ENCODE results near the gene SCAMP5.
A peak's percentile ranks its signal among the peaks of the same experiment; 100 is the strongest.

Gene SCAMP5

DNA sequence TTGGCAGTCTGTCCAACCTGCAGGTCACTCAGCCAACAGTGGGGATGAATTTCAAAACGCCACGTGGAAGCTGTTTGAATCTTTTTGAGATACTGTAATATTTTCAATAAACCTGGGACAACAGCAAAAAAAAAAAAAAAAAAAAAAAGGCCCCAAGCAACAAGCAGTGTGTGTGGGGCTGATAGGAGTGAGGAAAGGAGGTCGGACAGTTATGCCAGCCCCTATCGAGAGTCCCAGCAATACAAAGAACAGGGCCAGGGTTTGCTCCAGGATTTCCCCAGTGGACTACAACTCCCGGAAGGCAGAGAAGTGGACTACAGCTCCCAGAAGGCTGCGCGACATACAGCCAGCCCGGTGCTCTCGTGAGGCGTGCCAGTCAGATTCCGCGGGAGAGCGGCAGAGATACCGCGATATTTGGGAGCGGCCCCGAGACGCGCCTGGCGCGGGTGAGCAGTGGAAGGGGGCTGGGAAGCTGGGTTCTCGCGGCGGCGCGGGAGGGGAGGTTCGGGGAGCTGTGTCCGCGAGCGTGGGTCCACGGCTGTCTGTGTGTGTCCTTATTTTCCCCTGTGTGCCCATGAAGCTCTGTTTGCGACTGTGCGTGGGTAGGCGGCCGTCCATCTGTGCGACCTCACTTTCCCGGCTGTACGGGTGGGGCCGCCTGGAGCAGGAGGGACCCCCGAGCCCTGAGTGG lies 28.0 kb downstream of the SCAMP5 start, which contains the start of gene PPCDC:
TSS of gene PPCDC (plus strand) at position 410 of the 691 bp plus-strand sequence. CDS start 4,729 bp downstream, outside the sequence.
- DNase-seq = peak; percentile 82 to 95 (median 88)

DNA sequence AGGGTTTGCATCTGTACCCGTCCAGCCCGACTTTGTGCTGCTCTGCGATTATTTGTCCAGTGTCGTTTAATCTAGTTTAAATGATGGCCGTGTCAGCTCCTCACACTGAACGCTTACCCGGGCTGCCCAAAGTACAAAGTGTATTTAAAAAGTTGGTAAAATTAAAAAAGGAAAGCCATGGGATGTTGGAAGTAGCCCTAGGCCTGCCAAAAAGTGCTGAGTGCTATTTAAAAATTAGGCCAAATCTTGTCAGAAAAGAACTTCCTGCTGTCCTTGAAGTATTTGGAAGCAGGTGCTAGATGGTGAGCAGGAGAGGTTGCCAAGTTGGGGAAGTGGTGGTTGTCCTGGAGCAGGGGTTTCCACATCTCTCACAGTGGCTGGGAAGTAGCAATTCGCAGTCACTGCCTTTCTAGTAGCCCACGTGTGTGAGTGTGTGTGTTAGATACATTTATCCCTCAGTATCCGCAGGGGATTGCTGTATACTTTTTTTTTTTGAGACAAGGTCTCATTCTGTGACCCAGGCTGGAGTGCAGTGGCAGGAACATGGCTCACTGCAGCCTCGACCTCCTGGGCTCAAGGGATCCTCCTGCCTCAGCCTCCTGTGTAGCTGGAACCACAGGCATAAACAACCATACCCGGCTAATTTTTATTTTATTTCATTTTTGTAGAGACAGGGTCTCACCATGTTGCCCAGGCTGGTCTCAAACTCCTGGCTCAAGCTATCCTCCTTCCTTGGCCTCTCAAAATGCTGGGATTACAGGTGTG lies 28.7 kb downstream of the SCAMP5 start:
- DNase-seq = peak in 1 of 5 donors; percentile 30

DNA sequence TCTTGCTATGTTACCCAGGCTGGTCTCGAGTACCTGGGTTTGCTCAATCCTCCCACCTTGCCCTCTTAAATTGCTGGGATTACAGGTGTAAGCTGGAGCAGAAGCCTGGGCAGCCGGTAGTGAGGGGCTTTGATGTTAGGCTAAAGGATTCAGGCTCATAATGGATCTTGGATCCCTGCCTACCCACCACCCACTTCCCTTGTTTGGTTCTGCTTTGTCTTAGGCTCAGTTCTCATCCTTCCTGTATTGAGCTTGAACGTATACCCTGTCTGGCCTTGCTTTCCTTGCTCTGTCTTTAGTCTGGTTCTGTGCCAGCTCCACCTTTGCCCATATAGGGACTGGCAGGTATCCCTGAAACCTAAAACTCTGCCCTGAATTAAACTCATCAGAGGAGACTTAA lies 29.7 kb downstream of the SCAMP5 start:
- DNase-seq = no peak

DNA sequence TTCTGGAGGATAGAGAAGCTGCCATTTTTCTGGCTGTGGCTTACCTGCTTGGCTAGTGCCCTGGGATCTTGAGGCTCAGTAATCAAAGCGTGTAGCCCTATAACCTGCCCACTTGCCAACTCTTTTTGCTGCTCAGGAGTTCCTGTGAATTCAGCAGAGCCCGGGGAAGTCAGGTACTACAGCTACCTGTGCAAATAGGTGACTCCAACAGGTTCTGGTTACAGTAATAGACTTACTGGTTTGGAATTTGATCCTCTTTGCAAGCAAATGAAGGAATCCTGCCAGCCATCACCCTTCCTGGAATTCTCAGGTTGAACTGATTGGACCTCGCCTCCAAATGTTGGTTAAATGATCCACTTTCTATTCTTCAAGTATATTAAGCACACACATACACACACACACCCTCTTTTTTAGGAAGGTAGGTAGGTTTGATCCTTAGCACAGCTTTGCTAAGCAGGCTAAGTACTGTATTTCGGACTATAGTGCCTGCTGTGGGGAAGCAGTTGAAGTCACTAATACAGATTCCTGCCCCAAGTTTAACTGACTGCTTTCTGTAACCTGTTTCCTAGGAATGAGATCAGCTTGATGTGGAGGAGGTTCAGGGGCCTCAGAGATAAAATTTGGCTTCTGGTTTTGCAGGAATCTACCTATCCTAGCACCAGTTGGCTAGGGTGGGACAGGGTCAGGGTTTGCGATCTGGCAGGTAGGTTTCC lies 30.3 kb downstream of the SCAMP5 start:
- no peak for DNase-seq

DNA sequence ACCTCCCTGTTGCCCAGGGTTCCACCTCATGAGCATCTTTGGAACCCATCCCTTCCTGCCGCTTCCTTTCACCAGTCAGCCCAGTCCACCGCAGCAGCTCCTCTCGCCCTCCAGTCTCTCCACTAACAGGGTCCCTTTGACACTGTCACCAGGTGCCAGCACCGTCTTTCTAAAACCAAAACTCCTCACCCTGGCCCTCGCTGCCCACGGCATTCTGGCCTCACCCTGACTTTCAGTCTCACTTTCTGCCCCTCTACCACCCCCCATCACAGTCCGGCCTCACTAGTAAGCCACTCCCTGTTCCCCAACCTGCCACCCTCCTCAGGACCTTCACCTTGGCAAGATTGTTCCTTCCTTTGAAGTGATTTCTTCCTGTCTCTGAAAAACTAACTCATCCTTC lies 32.2 kb downstream of the SCAMP5 start:
- DNase-seq = no peak

DNA sequence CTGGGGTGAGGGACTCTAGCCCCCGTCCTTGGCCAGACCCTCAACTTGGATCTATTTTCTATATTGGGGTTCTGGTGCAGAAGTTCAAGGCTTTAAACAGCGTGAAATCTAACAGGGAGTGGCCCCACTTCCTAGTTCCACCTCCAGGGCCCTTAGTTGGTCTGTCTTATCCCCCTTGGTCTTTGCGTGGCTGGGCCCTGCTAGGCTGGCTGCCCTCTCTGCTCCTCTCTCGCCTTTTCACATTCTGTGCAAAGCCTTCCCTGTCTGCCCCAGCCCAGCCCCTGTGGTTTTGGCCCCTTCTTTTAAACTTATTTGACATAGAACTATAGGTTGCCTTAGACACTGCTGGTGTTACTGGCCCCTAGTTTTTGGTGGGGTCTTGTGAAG lies 33.6 kb downstream of the SCAMP5 start:
- no peak for DNase-seq

DNA sequence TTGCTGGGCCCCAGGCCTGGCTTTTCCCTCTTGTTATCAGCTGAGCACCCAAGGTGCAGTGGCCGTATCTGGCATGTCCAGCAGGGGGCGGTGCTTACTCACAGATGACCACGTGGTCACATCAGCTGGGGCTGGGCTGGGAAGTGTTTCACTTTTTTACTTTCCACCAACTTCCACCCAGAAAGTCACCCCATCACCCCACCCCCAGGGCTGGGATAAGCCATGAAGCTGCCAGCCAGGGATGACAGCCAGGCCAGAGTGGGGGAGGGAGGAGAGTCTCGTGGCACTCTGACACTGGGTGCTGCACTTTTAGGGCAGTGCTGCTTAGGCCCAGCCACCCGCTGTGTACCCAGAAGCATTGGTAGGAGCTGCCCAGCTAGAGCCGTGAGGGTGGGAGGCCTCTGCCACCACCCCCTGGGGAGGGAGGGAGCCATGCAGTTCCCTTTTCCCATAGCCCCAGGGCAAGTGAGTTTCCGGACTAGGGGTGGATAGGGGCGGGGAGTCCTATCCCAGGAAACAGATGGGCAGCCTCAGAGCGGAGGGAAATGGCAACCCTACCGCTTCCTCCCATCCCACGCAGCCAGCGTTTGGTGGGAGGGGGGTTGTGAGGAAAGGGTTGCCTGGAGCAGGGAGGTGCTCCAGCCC lies 34.1 kb downstream of the SCAMP5 start:
- peak; percentile 70 to 87 (median 78) for DNase-seq

DNA sequence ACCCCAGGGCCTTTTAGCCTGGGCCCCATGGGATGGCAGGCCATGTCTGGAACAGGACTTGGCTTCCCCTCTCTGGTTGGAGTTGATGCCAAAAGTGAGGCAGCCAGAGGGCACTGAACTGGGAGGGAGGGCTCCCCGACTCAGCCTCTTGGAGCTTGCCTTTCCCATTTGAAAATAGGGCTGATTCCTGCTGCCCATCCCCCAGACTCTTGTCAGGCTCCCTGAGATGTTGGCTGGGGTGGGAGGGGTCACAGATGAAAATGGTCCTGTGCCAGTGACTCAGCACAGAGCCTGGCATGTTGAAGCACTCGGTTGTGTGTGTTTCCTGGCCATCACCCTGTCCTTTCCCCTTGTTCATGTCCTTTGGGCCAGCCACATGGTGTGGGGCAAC lies 34.7 kb downstream of the SCAMP5 start:
- no peak for DNase-seq

DNA sequence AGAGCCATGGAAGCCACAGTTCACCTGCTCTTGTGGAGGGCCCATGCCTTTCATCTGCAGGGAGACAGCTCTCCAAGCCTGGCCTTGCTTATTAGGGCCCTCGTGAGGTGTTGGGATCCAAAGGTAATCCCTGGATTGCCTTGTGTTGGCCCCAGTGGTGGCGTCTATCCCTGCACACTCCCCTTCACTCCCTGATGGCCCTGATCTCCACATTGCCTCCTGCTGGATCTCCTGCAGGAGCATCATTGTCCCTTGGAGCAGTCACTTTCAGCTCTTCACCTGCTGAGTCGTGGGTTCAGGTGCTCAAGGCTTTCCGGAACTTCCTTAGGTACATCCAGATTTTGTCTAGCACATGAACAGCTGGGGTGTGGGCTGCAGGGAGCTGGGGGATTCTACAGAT lies 35.1 kb downstream of the SCAMP5 start:
- no peak for DNase-seq

DNA sequence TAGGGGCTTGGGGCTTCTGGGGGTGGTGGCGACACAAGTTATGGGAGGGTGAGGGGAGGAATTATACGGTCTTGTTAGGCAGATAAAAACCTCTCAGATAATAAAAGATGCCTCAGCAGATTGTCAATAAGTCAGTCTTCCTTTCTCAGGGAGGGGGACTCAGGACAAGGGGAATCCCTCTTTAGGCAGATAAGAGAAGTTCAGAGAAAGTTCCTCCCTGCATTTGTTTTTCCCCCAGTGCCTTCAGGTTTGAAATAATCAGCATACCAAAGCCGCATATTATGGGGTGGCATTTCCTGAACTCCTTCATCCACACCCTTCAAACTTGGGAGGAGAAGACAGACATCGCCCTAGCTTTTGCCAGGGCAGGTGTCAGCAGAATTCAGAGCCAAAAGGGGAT lies 36.5 kb downstream of the SCAMP5 start:
- no peak for DNase-seq

DNA sequence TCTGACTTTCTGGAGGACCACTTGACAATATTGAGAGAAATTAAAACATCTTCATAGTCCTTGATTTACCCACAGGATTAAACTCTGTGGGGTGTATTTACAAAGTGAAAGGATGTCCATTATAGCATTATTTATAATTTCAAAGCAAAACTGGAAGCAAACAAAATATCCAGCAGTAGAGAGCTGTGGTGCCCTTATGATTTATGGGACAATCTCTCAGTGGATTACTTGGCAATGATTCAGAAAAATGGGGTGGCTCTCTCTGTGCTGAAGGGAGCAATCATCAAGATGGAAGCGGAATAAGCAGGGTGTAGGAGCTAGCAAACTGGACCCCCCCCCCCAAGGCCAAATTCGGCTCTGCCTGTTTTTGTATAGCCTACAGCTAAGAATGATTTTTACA lies 37.0 kb downstream of the SCAMP5 start:
- DNase-seq = no peak

DNA sequence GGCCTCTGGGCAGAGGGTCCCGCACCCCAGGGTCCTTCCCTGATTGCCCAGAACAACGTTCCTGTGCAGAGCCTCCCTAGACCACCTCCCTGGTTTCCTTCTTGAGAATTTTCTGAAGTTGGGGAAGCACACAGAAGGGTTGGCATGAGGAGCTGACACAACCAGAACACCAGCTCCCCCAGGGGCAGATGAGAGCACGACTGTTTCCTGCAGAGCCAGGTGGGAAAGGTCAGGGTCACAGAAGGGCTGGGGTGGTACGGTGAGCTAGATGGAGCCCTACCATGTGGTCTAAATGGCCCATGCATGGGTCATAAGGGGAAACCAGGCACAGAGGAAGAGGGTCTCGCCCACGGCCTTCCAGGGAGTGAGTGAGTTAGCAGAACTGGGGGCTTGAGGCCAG lies 38.4 kb downstream of the SCAMP5 start:
- DNase-seq = no peak

DNA sequence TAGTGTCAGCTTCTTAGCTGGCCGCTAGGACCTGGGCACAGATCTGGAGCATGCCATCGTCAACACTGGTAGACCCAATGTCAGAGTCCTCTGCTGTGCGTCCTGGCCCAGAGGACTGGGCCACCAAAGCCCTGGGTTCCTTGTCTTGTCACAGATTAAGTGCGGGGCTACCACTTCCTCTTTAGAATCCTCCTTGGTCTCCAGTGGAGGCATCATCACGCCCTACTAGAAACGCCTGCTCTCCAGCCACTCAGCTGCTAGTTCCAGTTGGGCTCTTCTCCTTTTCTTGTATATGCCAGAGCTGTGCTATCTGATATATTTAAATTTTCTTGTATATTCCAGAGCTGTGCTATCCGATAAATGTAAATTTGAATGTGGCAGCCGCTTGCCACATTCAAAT lies 39.3 kb downstream of the SCAMP5 start:
- no peak for DNase-seq

DNA sequence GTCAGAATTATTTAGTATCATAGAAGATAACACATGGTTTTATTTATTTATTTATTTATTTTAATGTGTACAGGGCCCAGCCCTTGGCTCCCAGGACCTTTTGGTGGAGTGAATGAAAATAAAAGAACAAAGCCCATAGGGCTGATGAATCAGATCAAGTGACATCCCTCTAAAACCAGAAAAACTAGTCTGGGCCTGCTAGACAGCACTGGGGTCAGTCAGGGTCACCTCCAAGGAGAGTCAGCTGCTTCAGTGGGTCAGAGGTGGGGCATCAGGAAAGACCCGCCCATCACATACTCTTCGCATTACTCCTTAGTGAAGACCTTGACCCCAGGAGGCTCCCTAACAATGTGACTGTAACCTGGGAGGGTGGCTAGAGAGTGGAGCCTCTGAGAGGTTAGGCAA lies 40.9 kb downstream of the SCAMP5 start:
- DNase-seq = no peak

DNA sequence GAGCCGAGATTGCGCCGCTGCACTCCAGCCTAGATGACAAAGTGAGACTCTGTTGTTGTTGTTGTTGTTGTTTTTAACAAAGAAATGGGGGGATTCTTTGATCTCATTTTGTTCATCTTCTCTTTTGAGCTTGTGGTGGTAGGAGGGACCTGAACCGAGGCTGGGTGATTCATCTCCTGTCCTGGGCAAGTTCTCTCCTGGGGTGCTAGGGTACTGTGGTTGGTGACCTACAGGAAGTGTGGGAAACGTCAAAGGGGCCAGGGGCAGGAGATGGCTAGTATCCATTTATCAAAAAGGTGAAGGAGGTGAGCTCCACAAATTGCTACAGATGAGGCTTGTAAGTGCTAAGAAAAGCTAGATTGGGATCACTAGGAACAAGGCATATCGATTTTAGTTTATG lies 42.3 kb downstream of the SCAMP5 start:
- DNase-seq = peak in 1 of 5 donors; percentile 54

DNA sequence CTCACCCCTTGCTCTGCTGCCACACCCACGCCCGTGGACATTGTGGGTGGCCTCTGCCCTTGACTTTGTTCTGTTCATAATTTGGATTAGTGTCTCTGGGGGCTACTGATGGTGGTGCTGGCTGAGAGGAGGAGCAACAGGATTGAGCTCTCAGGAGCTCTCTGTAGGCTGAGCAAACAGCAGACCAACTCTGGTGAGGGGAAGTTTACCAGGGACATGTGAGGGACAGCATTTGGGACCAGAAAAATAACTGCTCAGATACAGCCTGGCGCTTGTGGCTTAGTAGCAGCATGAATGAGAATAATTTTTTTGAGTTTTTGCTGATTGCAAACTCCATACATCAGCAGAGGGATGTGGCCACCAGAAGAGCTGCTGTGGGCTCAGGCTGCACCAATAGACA lies 42.9 kb downstream of the SCAMP5 start:
- no peak for DNase-seq

DNA sequence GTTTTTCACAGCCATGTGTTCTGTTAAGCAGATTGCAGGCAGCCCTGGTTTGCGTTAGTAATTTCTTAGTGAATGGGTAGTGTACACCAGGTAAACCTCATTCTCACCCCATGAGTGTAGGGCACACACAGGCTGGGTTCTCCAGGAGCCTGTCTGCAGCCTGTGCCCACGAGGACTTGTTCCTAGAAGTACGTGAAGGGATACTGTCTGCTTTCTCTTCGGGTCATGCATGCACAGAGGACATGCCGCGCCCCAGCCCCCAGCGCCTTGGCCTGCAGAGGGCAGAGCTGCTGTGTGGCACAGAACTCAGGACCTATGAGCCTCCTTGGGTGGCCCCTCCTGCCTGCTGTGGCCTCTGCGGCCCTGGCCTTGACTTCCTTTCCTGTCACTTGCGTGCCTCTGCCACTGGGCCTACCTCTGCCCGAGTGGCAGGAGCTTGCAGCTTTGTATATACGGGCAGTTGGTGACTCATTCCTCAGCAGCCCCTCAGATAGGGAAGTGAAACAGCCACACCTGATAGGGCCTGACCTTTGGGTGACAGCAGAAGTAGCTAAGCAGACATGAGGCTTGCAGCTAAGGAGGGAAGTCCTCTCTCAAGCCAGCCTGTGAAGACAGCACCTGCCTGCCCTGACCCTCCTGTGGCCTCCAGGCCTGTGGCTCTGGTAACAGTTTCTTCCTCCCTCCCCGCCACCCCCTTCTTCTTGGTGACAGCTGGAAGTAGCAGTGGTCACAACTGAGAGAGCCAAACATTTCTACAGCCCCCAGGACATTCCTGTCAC lies 47.6 kb downstream of the SCAMP5 start:
- peak in 4 of 5 donors; percentile 20 to 97 (median 22) for DNase-seq

DNA sequence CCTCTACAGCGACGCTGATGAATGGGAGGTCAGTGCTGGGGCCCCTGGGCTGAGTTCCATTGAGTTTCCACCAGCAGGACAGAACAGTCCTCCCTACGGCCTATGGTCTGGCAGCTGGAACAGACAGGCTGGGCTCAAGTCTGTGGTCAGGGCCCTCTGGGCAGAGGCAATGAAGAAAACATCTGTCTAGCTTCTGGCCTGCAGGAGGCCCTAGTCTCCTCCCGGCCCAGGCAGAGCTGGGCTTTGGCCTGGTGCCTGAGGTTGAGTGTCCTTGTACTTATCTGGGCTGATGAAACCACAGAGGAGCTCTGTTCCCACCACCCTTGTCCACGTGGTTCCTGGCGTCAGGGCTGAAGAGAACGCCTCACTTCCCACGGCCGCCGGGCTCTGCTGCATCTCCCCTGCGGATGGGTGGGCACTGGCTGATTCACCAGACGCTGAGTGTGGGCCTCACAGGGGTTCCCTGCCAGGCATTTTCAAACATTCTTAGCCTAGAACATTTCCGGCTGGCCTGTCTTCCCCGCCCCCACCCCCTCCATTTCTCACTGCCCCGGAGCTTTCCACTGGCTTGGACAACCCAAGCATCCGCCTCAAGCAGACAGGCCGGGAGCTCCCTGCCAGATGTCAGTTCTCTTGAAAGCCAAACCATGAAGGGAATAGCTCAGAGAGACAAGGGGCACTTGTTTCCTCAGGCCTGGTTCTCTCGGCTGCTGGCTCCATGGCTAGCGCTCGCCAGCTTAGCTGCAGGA lies 48.3 kb downstream of the SCAMP5 start:
- no peak for DNase-seq

DNA sequence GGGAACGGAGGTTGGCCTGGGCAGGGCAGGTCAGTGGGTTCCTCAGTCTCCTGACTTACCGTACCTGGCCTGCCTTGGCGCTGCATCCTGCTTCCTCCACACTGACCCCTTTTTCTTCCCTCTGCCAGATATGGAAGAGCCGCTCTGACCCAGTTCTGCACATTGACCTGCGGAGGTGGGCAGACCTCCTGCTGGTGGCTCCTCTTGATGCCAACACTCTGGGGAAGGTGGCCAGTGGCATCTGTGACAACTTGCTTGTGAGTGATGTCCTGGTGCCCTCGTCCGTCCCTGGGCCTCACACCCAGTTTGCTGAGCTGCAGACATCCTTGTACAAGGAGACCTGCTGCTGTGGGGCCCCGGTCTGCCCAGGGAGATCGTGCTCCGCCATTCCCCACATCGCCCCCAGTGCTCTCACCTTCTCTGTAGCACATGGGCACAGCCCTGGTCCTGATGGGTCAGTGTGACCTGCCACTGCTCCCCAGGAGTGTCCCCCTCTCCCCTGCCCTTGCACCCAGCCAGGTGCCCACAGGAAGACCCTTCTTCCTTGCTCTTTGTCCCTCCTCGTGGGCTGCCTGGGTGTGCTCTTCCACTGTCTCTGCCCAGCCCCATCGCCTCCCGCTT lies 49.0 kb downstream of the SCAMP5 start:
- DNase-seq = no peak

DNA sequence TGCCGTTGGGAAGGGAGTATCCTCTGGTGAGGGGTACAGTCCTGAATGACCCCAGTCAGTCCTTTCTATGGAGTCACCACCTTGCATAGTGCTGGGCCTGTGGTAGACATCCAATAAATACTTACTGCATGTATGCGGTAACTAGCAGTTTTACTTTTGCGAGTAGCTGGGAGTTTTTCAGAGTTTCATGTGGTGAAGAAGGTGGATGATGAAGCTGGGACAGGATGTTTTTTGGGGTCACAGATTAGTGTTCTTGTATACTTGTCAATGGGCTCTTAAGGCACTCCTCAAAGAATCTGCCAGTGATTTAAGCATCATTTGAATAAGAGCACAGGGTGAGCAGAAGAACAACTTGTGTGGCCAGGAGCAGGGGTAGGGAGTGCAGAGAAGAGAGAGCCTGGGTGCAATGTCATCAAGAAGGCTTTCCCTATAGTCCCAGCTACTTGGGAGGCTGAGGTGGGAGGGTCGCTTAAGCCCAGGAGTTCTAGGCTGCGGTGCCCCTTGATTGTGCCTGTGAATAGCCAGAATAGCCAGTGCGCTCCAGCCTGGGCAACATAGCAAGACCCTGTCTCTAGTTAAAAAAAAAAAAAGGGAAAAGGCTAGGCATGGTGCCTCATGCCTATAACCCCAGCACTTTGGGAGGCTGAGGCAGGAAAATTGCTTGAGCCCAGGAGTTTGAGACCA lies 50.1 kb downstream of the SCAMP5 start:
- DNase-seq = peak in 1 of 5 donors; percentile 76
